DMS53 treated with DMSO at 0.1 percent for 48 hours (cell line): ENCODE results near the gene HNRNPLL.
A peak's percentile ranks its signal among the peaks of the same experiment; 100 is the strongest.
"Not testable (repeated sequence)": the region's sequence is repeated elsewhere in the genome, so short reads cannot be mapped to it uniquely, and the experiment has no call there.

ENCODE experiments used
- DNase-seq: peaks from one replicate; lab custom pipeline; 2025; ENCODE audit not compliant: unreplicated experiment; lab: John Stamatoyannopoulos, UW

The HNRNPLL gene

DNA sequence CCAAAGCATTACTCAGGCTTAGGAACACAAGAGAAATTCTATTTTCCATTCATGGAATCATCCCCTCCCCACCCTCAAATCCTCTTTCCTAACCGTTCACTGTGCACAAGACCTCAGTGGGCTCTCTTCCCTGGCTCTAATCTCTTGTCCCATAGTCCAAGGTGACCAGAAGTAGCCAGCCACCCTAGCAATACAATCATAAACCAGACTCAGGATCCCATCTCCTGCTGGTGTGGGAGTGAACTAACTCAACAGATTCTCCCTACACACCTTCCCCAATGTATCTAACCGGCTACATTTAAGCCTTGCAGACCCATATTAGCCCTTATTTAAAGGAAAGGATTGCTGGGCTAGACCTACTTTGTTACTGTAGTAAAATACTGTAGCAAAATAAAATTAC lies 45.5 kb downstream of the HNRNPLL start:
- DNase-seq, result no peak

DNA sequence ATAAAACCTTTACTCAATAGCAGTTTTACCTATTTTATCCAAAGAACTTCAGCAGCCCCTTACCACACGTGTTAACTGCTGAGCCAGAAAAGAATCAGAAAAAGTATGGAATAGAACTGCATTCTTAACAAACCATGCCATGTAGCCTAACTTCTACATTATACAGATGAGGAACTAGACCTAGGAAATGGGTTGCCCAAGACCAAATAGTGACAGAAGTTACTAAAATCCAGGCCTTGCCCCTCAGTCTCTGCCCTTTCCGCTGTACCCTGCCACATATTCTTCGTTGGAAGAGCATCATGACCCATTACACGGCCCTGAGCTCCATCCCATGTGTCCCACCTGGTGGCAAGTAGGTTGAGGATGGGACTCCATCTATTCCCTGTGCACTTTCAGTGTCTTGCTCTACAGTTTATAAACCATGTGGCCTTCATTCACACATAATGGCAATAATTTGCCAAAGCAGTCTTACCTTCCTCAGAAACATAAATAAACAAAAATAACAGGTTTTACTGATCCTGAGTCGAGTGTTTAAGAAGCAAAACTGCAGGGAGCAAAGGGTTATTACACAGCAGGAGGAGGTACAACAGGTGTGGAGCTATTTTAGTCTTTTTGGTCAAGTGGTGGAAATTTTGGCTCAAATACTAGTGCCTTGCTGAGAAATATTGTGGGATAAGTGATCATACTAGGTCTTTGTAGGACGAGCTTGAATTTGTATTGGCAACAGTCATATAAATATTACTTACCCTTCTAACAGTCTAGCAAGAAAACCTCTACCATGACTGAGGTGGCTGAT lies 46.5 kb downstream of the HNRNPLL start:
- no peak for DNase-seq

DNA sequence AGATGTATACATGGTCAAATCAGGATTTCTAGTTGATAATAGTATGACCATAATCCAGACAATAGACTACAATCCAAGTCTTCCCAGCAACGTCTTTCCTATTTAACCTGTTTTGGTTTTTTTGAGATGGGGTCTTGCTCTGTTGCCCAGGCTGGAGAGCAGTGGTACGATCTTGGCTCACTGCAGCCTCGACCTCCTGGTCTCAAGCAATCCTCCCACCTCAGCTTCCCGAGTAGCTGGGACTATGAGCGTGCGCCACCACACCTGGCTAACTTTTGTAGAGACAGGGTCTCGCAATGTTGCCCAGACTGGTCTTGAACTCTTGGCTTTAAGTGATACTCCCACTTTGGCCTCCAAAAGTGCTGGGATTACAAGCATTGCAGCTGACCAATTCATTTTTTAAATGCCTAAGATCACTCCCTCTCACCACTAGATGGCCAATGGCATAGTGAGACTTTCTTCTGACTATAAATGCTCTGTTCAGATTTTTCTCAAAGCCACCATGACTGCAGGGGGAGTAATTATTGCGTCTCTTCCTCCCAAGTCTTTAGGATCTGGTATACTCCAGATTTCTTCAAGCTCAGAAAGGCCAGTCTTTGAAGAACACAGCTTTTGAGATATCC lies 47.6 kb downstream of the HNRNPLL start:
- DNase-seq, result no peak

DNA sequence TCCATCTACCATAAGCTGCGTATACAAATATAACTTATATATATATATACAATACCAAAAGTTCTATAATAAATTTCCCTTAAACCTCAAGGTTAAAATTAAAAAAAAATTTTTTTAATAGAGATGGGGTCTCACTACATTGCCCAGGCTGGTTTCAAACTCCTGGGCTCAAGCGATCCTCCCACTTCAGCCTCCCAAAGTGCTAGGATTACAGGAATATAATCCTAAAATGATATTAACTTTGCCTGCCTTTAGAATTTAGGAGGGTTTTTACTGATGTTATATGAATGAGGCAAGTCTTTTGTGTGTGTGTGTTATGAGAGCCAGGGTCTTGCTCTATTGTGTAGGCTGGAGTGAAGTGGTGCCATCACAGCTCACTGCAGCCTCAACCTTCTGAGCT lies 49.2 kb downstream of the HNRNPLL start:
- DNase-seq, result no peak

DNA sequence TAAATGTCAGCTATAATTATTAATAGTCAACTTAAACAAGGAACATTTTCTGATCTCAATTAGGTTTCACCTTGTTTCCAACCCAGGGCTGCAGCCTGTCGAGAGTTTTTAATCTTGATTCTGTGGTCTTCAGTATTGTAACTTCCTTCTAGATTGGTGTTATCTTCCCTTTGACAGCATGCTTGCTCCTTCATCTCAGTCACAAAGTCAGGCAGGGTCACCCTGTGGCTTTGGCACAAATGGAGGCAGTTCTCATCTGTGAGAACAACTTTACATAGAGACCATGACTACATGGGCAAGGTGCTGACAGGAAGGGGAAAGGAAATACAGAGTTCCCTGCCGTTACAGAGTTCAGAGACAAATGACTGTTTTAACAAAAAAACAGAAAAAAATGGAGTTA lies 50.5 kb downstream of the HNRNPLL start:
- DNase-seq, result no peak

DNA sequence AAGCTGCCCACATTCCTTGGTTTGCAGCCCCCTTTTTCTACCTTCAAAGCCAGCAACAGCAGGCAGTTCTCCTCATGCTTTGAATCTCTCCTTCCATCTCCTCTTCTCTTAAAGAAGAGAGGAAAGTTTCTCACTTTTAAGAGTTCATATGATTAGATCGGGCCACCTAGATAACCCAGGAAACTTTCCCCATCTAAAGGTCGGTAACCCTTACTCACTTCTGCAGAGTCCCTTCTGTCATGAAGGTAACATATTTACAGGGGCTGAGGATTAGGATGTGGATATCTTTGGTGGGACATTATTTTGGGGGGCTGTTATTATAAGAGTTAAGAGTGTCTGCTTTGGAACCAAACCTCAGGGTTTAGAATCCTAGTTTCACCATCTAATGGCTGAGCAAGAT lies 51.0 kb downstream of the HNRNPLL start:
- no peak for DNase-seq

DNA sequence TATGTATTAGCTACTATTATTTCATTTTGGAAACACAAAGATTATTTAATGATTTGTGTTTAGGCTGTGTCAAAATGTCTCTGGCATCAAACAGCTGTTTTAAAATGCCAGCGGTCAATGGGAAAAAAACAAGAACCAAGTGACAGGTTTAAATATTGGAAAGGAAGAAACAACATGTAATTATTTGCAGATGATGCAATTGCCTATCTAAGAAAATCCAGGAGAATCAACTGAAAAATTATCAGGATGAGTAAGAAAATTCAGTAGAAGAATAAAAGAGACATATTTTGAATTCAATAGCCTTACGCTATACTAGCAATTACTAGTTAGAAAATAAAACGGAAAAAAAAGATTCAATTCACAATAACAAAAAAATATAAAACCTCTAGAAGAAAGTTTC lies 51.6 kb downstream of the HNRNPLL start:
- no peak for DNase-seq

DNA sequence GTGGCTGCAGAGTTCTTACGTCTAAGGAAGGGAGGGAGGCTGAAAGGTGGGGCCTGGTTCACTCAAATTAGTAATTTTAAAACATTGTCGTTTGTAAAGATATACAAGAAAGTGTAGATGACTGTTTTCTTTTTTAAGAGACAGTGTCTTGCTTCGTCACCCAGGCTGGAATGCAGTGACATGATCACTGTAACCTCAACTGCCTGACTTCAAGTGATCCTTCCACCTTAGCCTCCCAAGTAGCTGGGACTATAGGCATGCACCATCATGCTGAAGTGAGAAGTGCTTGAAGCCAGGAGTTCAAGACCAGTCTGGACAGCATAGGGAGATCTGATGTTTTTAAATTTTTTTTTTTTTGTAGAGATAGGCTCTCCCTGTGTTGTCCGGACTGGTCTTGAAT lies 52.9 kb downstream of the HNRNPLL start:
- DNase-seq, result no peak

DNA sequence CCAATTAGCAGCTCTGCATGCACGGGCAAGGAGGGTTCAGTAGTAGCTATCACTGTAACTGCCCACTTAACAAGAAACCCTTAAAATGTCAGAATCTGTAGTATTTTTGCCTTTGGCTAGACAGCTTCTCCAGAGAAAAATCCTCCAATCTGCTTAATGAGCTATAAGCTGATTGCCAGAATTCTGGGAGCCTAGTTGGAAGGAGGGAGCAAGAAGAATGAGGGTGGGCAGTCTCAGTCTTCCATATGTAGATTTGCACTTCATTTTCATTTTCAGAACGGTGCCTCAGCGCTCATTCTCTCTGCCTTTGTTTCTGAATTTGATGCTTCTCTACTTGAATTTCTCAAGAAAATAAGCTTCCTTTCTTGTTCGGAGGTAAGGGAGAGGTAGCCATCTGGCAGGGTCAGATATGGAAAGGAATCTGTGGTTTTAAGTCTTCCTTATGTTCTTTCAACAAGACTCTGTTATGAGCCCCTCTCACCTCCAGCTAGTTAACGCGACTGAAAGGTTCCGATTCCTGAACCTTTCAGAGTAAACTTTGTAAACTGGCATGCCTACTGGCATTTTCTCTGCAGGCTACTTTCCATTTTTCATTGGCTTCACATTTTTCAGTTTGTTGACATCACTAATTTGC lies 53.5 kb downstream of the HNRNPLL start:
- no peak for DNase-seq

DNA sequence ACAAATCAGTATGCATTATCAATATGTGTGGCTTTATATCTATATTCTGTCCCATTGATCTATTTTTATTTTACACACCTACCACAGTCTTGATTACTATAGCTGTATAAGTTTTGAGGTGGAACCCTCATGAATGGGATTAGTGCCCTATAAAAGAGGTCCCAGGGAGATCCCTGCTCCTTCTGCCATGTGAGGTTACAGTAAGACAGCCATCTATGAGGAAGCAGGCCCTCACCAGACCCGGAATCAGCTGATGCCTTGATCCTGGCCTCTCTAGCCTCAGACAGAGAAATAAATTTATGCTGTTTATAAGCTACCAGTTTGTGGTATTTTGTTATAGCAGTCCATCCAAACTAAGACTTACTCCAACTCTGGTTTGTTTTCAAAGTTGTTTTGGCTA lies 54.9 kb downstream of the HNRNPLL start:
- no peak for DNase-seq

DNA sequence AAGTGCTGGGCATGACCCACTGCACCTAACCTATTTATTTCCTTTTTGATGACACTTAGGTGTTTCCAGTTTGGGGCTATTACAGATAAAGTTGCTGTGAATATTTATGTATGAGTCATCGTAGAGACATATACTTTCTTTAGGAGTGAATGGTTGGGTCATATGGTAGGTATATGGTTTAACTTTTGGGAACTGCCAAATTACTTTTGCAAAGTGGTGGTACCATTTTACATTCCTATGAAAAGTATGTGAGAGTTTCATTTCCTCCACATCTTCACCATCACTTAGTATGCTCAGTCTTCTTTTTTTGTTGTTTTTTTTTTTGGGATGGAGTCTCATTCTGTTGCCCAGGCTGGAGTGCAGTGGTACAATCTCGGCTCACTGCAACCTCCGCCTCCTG lies 56.1 kb downstream of the HNRNPLL start:
- no peak for DNase-seq

DNA sequence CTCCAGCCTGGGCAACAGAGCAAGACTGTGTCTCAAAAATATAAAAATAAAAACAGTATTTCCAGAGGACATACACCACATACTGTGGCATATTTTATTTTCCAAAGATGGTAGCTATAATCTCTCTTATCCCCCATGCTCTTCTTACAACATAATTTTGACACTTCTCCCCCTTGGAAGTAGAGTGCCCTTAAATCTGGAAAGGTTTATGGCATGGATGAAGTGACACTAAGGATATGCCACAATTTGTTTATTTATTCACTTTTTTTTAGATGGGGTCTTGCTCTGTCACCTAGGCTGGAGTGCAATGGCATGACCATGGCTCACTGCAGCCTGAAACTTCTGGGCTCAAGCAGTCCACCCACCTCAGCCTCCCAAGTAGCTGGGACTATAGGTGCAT lies 56.7 kb downstream of the HNRNPLL start:
- DNase-seq, result no peak

DNA sequence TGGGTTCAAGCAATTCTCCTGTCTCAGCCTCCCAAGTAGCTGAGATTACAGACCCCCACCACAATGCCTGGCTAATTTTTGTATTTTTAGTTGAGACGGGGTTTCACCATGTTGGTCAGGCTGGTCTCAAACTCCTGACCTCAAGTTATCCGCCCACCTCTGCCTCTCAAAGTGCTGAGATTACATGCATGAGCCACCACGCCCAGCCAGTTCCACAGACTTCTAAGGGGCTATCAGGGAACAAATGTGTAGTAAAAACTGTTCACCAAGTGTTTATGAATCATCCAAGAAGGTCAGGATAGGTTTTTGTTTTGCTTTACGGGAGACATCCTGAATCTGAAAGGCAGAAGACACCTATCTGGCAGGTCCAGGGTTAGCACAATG lies 60.5 kb downstream of the HNRNPLL start:
- not testable (repeated sequence) for DNase-seq

DNA sequence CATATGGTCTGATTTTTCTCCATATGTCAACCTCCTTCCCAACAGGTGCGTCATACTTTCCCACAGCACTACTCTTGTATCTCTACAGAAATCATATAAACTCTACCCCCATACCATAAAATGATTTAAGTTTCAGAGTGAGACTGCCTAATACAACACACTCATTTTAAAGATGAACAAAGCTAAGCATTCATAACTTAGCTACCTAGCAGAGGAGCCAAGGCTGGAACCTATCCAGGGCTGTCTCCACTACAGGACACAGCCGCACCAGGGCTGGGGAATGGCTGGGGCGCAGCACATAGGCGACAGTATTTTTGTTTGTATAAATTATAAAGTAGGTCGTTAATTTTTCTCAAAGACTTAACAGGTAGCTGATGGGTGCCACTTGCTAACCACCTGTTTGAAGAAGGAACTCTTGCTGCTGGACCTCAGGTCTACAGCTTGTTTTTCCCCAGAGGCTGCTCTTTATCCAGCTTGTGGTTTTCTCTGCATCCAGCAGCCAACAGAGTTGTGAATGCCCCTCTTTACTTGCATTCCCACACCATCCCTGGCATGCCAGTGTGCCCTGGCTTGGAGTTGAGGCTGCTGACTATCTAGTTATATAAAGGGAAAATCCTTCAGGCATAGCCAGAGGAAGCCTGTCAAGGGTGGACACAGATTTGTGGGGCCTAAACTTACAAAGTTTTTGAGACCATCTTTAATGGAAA lies 62.0 kb downstream of the HNRNPLL start:
- DNase-seq, result no peak

DNA sequence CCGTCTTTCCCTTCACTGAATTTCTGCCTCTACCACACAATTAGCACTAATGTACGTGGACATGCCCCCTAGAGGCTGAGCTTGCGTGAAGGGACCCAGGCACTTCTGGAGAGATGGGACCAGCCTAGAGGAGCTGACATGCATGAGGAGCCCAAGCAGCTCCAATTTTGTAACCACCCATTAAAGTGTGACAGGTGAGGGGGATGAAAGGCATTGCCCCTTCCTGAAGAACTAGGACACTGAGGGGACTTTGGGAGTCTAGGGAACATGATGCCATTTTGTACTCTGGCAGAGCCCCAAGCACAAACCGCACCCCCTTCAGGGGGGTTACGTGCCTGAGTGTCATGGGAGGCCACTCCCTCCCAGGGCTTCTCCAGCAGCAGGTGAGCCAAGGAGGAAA lies 63.6 kb downstream of the HNRNPLL start:
- no peak for DNase-seq

DNA sequence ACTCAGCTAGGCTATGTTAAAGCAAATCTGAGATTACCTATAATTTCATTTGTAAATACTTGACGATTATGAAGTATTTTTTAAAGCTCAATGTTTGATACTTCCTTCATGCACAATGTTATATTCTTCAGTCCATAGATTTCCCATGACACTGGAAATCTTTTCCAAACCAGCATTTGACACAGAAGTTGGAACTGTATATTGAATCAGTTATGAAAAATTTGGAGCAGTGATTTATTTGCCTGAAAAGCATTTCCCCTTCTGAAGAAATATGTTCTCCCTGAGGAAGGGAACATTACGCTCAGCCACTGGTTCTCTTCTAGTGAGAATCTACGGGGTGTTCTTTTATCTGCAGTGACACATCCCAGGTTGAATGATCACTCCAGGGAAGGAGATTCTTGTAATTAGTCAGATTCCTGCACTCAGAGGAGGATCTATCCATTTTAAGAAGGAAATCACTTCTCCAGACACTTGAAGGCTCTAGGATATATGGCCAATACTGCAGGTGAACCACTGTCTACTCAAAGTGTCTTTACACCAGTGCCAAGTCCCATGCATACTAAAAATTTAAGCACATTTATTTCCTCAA lies 64.7 kb downstream of the HNRNPLL start:
- DNase-seq, result no peak

DNA sequence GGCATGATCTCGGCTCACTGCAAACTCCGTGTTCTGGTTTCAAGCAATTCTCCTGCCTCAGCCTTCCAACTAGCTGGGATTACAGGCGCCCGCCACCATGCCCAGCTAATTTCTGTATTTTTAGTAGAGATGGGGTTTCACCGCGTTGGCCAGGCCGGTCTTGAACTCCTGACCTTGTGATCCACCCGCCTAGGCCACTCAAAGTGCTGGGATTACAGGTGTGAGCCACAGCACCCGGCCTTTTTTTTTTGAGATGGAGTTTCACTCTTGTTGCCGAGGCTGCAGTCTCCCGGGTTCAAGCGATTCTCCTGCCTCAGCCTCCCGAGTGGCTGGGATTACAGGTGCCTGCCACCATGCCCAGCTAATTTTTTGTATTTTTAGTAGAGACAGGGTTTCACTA lies 65.4 kb downstream of the HNRNPLL start:
- DNase-seq, result not testable (repeated sequence)

DNA sequence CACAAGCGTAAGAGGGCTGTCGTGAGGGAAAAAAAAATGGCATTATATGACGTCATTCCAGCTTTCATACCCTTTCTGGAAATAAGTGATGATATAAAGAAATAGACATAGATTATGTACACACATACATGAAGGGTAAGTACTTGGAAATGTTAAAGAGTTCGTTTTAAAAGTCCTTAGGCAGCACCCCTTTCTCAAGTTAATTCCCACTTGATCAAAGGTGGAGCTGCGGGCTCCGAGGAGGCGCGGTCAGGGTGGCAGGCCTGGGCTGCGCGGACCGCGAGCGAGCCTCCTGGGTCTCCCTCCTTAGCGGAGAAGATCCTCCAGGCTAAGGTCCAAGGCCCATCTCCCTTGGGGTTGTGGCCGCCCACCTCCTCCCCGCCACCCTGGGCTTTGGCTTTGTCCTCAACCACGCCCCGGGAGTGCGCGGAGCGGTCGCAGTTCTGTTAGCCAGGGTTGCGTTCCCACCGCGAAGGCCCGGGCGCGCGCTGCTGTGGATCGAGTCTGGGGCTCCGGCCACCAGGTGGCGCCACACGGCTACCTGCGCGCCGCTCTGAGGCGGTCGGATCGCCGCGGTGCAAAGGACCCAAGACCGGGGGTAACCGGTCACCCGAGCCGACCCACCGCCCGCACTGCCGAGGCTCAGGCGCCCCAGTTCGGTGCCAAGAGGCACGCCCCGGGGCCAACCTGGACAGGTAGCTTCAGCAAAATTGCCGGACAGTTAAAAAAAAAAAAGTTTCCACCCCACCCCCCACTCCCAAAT lies 66.8 kb downstream of the HNRNPLL start:
- DNase-seq, result peak; percentile 49

DNA sequence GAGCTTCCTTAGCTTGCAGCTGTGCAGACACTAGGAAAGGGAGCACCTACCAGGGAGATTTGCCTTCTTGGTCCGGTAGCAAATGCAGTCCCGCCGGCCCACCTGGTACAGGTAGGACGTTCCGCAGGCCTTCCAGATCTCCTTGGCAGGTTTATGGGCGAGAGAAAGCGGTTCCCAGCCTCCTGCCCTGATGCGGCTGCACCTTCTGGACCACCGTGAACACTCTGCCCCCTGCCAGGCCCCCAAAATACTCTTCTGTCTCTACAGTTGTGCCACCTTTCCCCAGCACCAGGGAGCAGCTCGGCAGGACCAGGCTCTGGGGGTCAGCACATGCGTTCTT lies 67.4 kb downstream of the HNRNPLL start:
- no peak for DNase-seq

DNA sequence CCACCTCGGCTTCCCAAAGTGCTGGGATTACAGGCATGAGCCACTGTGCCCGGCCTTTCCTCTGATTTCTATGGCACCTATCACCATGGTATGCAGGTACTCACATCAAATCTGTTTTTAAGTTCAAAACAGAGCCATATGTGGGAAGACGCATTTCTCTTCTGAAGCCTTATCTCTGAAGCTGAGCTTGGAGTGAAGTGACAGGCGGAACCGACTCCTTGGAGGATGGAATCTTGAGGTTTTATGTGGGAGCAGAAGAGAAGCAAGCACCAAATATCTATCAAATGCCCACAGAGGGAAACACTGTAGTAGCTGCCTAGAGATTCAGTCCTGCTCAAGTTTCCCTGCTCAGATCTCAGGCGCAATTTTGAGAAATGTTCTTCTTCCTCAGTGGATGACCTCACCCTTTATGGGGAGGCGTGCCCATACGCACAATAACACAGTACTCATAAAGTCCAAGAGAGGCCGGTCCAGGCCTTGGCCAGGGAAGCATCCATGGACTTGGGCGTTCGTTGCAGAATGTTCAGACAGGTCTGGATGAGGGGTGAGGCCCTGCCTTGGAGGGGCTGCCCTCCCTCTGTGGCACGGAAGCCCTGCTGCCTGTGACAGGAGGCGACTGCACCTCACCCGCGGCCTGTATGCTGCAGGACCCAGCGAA lies 67.9 kb downstream of the HNRNPLL start:
- DNase-seq, result no peak
